ENCODE measurements around the gene ARHGEF11. TPM values are rescaled to one million over a fixed set of nuclear protein-coding genes. Genes with fewer than 3 reads are reported as not detected.
A peak's percentile ranks its signal among the peaks of the same experiment; 100 is the strongest.

ARHGEF11 gene
- total RNA-seq, 4 donors from 2014 or later: 36.5 to 54.2 (median 41.2) TPM

GRCh38 chr1:157091186-157091585 lies 45.6 kb upstream of the ARHGEF11 start:
- Histone ChIP-seq H3K4me1 (peaks cover 8 to 16% (median 14%) of the 10 kb centered on the region in 4 donors), H3K9me3 (no peaks in the 10 kb centered on the region), H3K36me3 (no peaks in the 10 kb centered on the region), H3K4me3 (no peak overlapping the region), H3K27ac (replicated peaks in 1 of 4) (no peak overlapping the region), H3K27me3 (no peaks in the 10 kb centered on the region)
- no peak for TF ChIP-seq CTCF (IDR thresholded peaks at IDR 0.05)
- no peak for TF ChIP-seq EP300 (IDR thresholded peaks at IDR 0.05)
- no peak for TF ChIP-seq POLR2A (IDR thresholded peaks at IDR 0.05; ENCODE audit: low read depth)
- no peak for TF ChIP-seq POLR2AphosphoS5 (IDR thresholded peaks at IDR 0.05)
- intact Hi-C loops (cut with DNase I): loop anchor here (10.0 kb wide), 1 partner anchor 404 kb away; no protein-coding TSS in a partner anchor
- DNase-seq (ENCODE audit: extremely low spot score): no peak
- WGBS: 96% methylated on average over 3 of the region's 4 CpGs

GRCh38 chr1:157090771-157091170 lies 45.2 kb upstream of the ARHGEF11 start:
- intact Hi-C loops (cut with DNase I): loop anchor here (1.0 to 10.0 kb wide), 2 partner anchors 66 to 404 kb away; no protein-coding TSS in a partner anchor
- Histone ChIP-seq H3K4me3 (no peak overlapping the region), H3K36me3 (no peaks in the 10 kb centered on the region), H3K27me3 (no peaks in the 10 kb centered on the region), H3K27ac (replicated peaks in 1 of 4) (no peak overlapping the region), H3K4me1 (peaks cover 8 to 16% (median 14%) of the 10 kb centered on the region in 4 donors), H3K9me3 (no peaks in the 10 kb centered on the region)
- WGBS: 89% methylated on average over 3 of the region's 3 CpGs
- no peak for DNase-seq (ENCODE audit: extremely low spot score)
- TF ChIP-seq EP300 (IDR thresholded peaks at IDR 0.05) (no peak), CTCF (IDR thresholded peaks at IDR 0.05) (no peak), POLR2AphosphoS5 (IDR thresholded peaks at IDR 0.05) (no peak), POLR2A (IDR thresholded peaks at IDR 0.05; ENCODE audit: low read depth) (no peak)

GRCh38 chr1:157090196-157090647 lies 44.7 kb upstream of the ARHGEF11 start:
- H3K4me3 ChIP-seq: no peak overlapping the region
- no peak for DNase-seq (ENCODE audit: extremely low spot score)
- no peaks in the 10 kb centered on the region for H3K9me3 ChIP-seq
- H3K4me1 ChIP-seq: peaks cover 8 to 16% (median 14%) of the 10 kb centered on the region in 4 donors
- intact Hi-C loops (cut with DNase I): loop anchor here (1.0 to 10.0 kb wide), 2 partner anchors 66 to 405 kb away; no protein-coding TSS in a partner anchor
- no peak overlapping the region for H3K27ac ChIP-seq (replicated peaks in 1 of 4)
- TF ChIP-seq EP300 (IDR thresholded peaks at IDR 0.05) (no peak), CTCF (IDR thresholded peaks at IDR 0.05) (peak; percentile 88 to 96 (median 94))
- H3K36me3 ChIP-seq: no peaks in the 10 kb centered on the region
- H3K27me3 ChIP-seq: no peaks in the 10 kb centered on the region
- WGBS: 21% methylated on average over 9 of the region's 10 CpGs

- H3K4me1 ChIP-seq: peaks cover 8 to 16% (median 14%) of the 10 kb centered on the region in 4 donors
- WGBS: 79% methylated on average over 5 of the region's 9 CpGs
- intact Hi-C loops (cut with DNase I): loop anchor here (1.0 to 10.0 kb wide), 2 partner anchors 67 to 405 kb away; no protein-coding TSS in a partner anchor
- no peaks in the 10 kb centered on the region for H3K36me3 ChIP-seq
- no peak for TF ChIP-seq POLR2A (IDR thresholded peaks at IDR 0.05; ENCODE audit: low read depth)
- no peak for TF ChIP-seq EP300 (IDR thresholded peaks at IDR 0.05)
- TF ChIP-seq CTCF (IDR thresholded peaks at IDR 0.05): no peak
- TF ChIP-seq POLR2AphosphoS5 (IDR thresholded peaks at IDR 0.05): no peak
- H3K9me3 ChIP-seq: no peaks in the 10 kb centered on the region
- H3K4me3 ChIP-seq: no peak overlapping the region
- H3K27me3 ChIP-seq: no peaks in the 10 kb centered on the region
- H3K27ac ChIP-seq (replicated peaks in 1 of 4): no peak overlapping the region
- no peak for DNase-seq (ENCODE audit: extremely low spot score)
These were observed 44.2 kb upstream of the ARHGEF11 start for GRCh38 chr1:157089789-157090188.

- TF ChIP-seq POLR2AphosphoS5 (IDR thresholded peaks at IDR 0.05) (no peak), POLR2A (IDR thresholded peaks at IDR 0.05; ENCODE audit: low read depth) (no peak), CTCF (IDR thresholded peaks at IDR 0.05) (no peak), EP300 (IDR thresholded peaks at IDR 0.05) (no peak)
These were observed 43.1 kb upstream of the ARHGEF11 start for GRCh38 chr1:157088607-157089006.

More at GRCh38 chr1:157088607-157089006, 43.1 kb upstream of the ARHGEF11 start:
- no peak for DNase-seq (ENCODE audit: extremely low spot score)
- Histone ChIP-seq H3K4me1 (peaks cover 8 to 16% (median 14%) of the 10 kb centered on the region in 4 donors), H3K9me3 (no peaks in the 10 kb centered on the region), H3K27ac (replicated peaks in 1 of 4) (no peak overlapping the region), H3K36me3 (no peaks in the 10 kb centered on the region), H3K27me3 (no peaks in the 10 kb centered on the region), H3K4me3 (no peak overlapping the region)
- intact Hi-C loops (cut with DNase I): no loop called here
